ENCODE measurements around the gene ADGRE1. TPM values are rescaled to one million over a fixed set of nuclear protein-coding genes. Genes with fewer than 3 reads are reported as not detected.

The ADGRE1 gene
- total and polyA plus RNA-seq, 2 experiments from 2014 or later: not detected

DNA sequence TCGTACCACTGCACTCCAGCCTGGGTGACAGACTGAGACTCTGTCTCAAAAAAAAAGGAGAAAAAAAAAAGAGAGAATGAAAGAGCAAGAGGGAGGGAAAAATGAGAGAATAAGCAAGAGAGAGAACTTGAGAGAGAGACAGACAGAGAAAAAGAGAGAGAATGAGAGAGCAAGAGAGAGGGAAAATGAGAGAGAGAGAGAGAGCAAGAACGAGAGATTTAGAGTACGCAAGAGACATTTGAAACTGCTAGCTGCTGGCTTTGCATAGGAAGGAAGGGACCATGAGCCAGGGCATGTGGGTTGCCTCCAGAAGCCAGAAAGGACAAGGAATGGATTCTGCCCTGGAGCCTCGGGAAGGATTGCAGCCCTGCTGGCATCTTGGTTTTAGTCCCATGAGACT lies 9.6 kb upstream of the ADGRE1 start:
- H4K20me1 ChIP-seq (replicated peaks; ENCODE audit: insufficient read depth): no peaks in the 10 kb centered on the region
- Mint-ChIP-seq H3K36me3 (ENCODE audit: low read depth) (peaks cover 60% of the 10 kb centered on the region), H3K27ac (no peak overlapping the region), H3K4me1 (no peaks in the 10 kb centered on the region), H3K4me3 (no peak overlapping the region), H3K9me3 (peaks cover 97% of the 10 kb centered on the region), H3K27me3 (ENCODE audit: insufficient read depth, low read depth, poor library complexity) (peaks cover 10% of the 10 kb centered on the region)
- no peak for TF ChIP-seq CREB1 (CRISPR knock-in tag; IDR thresholded peaks at IDR 0.05; ENCODE audit: low read depth)
- TF ChIP-seq JUNB (IDR thresholded peaks at IDR 0.05; ENCODE audit: unreplicated experiment): no peak
- TF ChIP-seq EZH2phosphoT487 (IDR thresholded peaks at IDR 0.05; ENCODE audit: unreplicated experiment): no peak
- no peak for TF ChIP-seq ZNF114 (CRISPR knock-in tag; IDR thresholded peaks at IDR 0.05)
- no peak for TF ChIP-seq NANOG (IDR thresholded peaks at IDR 0.05; ENCODE audit: borderline replicate concordance)
- ATAC-seq: no peak
- no peak overlapping the region for H3K4me2 ChIP-seq
- no peaks in the 10 kb centered on the region for H3K9me2 ChIP-seq (ENCODE audit: insufficient read depth)
- H3K4me3 ChIP-seq: no peak overlapping the region
- no peaks in the 10 kb centered on the region for H3K27me3 ChIP-seq (ENCODE audit: insufficient read depth)
- no peaks in the 10 kb centered on the region for H3F3A ChIP-seq (replicated peaks; ENCODE audit: low read depth)
- no peak for DNase-seq (ENCODE audit: low spot score)
- no peak overlapping the region for H2AFZ ChIP-seq
- no peak overlapping the region for H3K27ac ChIP-seq (ENCODE audit: low read depth)
- no peaks in the 10 kb centered on the region for H3K79me2 ChIP-seq (replicated peaks; ENCODE audit: insufficient read depth)
- H3K4me1 ChIP-seq (ENCODE audit: insufficient read depth): no peaks in the 10 kb centered on the region
- H3K36me3 ChIP-seq (ENCODE audit: insufficient read depth): no peaks in the 10 kb centered on the region

DNA sequence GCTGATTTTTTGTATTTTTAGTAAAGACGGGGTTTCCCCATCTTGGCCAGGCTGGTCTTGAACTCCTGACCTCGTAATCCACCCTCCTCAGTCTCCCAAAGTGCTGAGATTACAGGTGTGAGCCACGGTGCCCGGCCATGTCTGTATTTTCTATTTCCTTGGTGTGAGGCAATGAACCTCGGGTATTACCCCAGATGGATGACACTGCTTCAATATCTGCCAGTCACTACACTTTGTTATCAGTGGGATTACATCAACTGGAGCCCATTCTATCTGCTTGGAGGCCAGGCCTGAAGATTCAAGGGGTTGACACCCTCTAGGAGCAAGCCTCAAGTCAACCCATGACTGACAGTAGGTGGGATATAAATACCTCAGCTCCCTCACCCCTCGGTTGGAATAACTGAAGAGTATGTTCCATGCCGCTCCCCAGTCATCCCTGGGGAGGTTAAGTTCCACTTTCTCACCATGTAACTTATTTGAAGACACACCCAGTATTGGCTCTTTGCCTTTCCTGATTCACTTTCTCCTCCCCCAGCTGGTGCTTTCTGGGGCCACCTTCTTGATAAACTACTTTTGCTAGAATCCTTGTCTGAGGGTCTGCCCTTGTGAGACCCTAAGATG lies 992 bp upstream of the ADGRE1 start:
- Mint-ChIP-seq H3K27me3 (ENCODE audit: insufficient read depth, low read depth, poor library complexity) (peaks cover 7% of the 10 kb centered on the region), H3K36me3 (ENCODE audit: low read depth) (peaks cover 35% of the 10 kb centered on the region), H3K4me3 (no peak overlapping the region), H3K27ac (no peak overlapping the region), H3K9me3 (peaks cover 89% of the 10 kb centered on the region), H3K4me1 (no peaks in the 10 kb centered on the region)
- Histone ChIP-seq H3F3A (replicated peaks; ENCODE audit: low read depth) (no peaks in the 10 kb centered on the region), H2AFZ (no peak overlapping the region), H3K27me3 (ENCODE audit: insufficient read depth) (no peaks in the 10 kb centered on the region), H3K36me3 (ENCODE audit: insufficient read depth) (no peaks in the 10 kb centered on the region; the same call in 1 of the 2 replicates), H3K9me2 (ENCODE audit: insufficient read depth) (no peaks in the 10 kb centered on the region), H3K4me2 (no peak overlapping the region), H3K27ac (ENCODE audit: low read depth) (no peak overlapping the region), H3K79me2 (replicated peaks; ENCODE audit: insufficient read depth) (no peaks in the 10 kb centered on the region), H3K4me3 (no peak overlapping the region), H3K4me1 (ENCODE audit: insufficient read depth) (no peaks in the 10 kb centered on the region), H4K20me1 (replicated peaks; ENCODE audit: insufficient read depth) (no peaks in the 10 kb centered on the region)
- ATAC-seq (no peak), DNase-seq (ENCODE audit: low spot score) (no peak)
- TF ChIP-seq EZH2phosphoT487 (IDR thresholded peaks at IDR 0.05; ENCODE audit: unreplicated experiment) (no peak), POLR2AphosphoS5 (IDR thresholded peaks at IDR 0.05; ENCODE audit: low read depth) (no peak), STAT1 (IDR thresholded peaks at IDR 0.05; ENCODE audit: unreplicated experiment) (no peak), JUNB (IDR thresholded peaks at IDR 0.05; ENCODE audit: unreplicated experiment) (no peak), NANOG (IDR thresholded peaks at IDR 0.05; ENCODE audit: borderline replicate concordance) (no peak), CREB1 (CRISPR knock-in tag; IDR thresholded peaks at IDR 0.05; ENCODE audit: low read depth) (no peak), EZH2 (IDR thresholded peaks at IDR 0.05; ENCODE audit: low read depth, unreplicated experiment) (no peak), ZNF331 (CRISPR knock-in tag; IDR thresholded peaks at IDR 0.05; ENCODE audit: low read depth) (no peak)
- TF ChIP-seq, protein P1, sequence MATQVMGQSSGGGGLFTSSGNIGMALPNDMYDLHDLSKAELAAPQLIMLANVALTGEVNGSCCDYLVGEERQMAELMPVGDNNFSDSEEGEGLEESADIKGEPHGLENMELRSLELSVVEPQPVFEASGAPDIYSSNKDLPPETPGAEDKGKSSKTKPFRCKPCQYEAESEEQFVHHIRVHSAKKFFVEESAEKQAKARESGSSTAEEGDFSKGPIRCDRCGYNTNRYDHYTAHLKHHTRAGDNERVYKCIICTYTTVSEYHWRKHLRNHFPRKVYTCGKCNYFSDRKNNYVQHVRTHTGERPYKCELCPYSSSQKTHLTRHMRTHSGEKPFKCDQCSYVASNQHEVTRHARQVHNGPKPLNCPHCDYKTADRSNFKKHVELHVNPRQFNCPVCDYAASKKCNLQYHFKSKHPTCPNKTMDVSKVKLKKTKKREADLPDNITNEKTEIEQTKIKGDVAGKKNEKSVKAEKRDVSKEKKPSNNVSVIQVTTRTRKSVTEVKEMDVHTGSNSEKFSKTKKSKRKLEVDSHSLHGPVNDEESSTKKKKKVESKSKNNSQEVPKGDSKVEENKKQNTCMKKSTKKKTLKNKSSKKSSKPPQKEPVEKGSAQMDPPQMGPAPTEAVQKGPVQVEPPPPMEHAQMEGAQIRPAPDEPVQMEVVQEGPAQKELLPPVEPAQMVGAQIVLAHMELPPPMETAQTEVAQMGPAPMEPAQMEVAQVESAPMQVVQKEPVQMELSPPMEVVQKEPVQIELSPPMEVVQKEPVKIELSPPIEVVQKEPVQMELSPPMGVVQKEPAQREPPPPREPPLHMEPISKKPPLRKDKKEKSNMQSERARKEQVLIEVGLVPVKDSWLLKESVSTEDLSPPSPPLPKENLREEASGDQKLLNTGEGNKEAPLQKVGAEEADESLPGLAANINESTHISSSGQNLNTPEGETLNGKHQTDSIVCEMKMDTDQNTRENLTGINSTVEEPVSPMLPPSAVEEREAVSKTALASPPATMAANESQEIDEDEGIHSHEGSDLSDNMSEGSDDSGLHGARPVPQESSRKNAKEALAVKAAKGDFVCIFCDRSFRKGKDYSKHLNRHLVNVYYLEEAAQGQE (IDR thresholded peaks at IDR 0.05; ENCODE audit: unreplicated experiment): no peak
- TF ChIP-seq, protein P2, sequence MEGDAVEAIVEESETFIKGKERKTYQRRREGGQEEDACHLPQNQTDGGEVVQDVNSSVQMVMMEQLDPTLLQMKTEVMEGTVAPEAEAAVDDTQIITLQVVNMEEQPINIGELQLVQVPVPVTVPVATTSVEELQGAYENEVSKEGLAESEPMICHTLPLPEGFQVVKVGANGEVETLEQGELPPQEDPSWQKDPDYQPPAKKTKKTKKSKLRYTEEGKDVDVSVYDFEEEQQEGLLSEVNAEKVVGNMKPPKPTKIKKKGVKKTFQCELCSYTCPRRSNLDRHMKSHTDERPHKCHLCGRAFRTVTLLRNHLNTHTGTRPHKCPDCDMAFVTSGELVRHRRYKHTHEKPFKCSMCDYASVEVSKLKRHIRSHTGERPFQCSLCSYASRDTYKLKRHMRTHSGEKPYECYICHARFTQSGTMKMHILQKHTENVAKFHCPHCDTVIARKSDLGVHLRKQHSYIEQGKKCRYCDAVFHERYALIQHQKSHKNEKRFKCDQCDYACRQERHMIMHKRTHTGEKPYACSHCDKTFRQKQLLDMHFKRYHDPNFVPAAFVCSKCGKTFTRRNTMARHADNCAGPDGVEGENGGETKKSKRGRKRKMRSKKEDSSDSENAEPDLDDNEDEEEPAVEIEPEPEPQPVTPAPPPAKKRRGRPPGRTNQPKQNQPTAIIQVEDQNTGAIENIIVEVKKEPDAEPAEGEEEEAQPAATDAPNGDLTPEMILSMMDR (conservative IDR thresholded peaks at IDR 0.05; ENCODE audit: low read depth in 2 of 2): no peak
- TF ChIP-seq, protein P3, sequence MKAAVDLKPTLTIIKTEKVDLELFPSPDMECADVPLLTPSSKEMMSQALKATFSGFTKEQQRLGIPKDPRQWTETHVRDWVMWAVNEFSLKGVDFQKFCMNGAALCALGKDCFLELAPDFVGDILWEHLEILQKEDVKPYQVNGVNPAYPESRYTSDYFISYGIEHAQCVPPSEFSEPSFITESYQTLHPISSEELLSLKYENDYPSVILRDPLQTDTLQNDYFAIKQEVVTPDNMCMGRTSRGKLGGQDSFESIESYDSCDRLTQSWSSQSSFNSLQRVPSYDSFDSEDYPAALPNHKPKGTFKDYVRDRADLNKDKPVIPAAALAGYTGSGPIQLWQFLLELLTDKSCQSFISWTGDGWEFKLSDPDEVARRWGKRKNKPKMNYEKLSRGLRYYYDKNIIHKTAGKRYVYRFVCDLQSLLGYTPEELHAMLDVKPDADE (IDR thresholded peaks at IDR 0.05): no peak

Data from GM23338 (cell line).